SK-N-SH treated with all-trans-retinoic acid at 6 μM for 48 hours (cell line): ENCODE data around the gene CDK7.
"Not testable (repeated sequence)": the region's sequence is repeated elsewhere in the genome, so short reads cannot be mapped to it uniquely, and the experiment has no call there.

Source experiments
- ATAC-seq: fragments of 200-7000 bp; cut with Tn5 transposase; 3 replicates; pipeline ENCODE4 v1.9.1; 2020; ENCODE audit warnings: mild to moderate bottlenecking, moderate library complexity
- ARNTL ChIP-seq: fragments of 450-650 bp; formaldehyde crosslinking; IDR thresholded peaks from 2 replicates; pipeline ENCODE4 v1.5.0; 2020; ENCODE audit warnings: low read depth, mild to moderate bottlenecking, moderate library complexity, borderline replicate concordance
- CREB5 ChIP-seq: fragments of 250-450 bp; sonication (Bioruptor Pico); IDR thresholded peaks from 2 replicates; pipeline ENCODE4 v1.5.1; 2020; ENCODE audit warnings: low read depth, mild to moderate bottlenecking, moderate library complexity
- CSDC2 ChIP-seq: fragments of 250-450 bp; sonication (Bioruptor Pico); IDR thresholded peaks from 2 replicates; pipeline ENCODE4 v1.5.0; 2020; ENCODE audit warnings: mild to moderate bottlenecking, moderate library complexity
- CSRNP3 ChIP-seq: fragments of 250-450 bp; sonication (Bioruptor Pico); IDR thresholded peaks from 2 replicates; pipeline ENCODE4 v1.5.1; 2021; ENCODE audit warnings: mild to moderate bottlenecking, moderate library complexity
- ESRRG ChIP-seq: fragments of 250-450 bp; sonication (Bioruptor Pico); IDR thresholded peaks from 2 replicates; pipeline ENCODE4 v1.6.1; 2021; ENCODE audit warnings: mild to moderate bottlenecking
- GLIS3 ChIP-seq: fragments of 250-450 bp; sonication (Bioruptor Pico); IDR thresholded peaks from 2 replicates; pipeline ENCODE4 v1.5.0; 2020; ENCODE audit warnings: mild to moderate bottlenecking, moderate library complexity
- ISL1 ChIP-seq: fragments of 250-450 bp; sonication (Bioruptor Pico); IDR thresholded peaks from 2 replicates; pipeline ENCODE4 v2.1.2; 2022; ENCODE audit warnings: mild to moderate bottlenecking, moderate library complexity
- PATZ1 ChIP-seq: fragments of 250-450 bp; sonication (Bioruptor Pico); IDR thresholded peaks from 2 replicates; pipeline ENCODE4 v1.8.0; 2020; ENCODE audit warnings: mild to moderate bottlenecking, moderate library complexity, borderline replicate concordance
- PPARA ChIP-seq: fragments of 250-450 bp; sonication (Bioruptor Pico); IDR thresholded peaks from 2 replicates; pipeline ENCODE4 v1.5.0; 2020; ENCODE audit warnings: mild to moderate bottlenecking, borderline replicate concordance
- RARB ChIP-seq: fragments of 250-450 bp; sonication (Bioruptor Pico); IDR thresholded peaks from 2 replicates; pipeline ENCODE4 v1.8.0; 2021; ENCODE audit warnings: mild to moderate bottlenecking, moderate library complexity
- TOX ChIP-seq: fragments of 250-450 bp; sonication (Bioruptor Pico); IDR thresholded peaks from 2 replicates; pipeline ENCODE4 v1.8.0; 2021; ENCODE audit warnings: mild to moderate bottlenecking, moderate library complexity, borderline replicate concordance
- ZC3H10 ChIP-seq: fragments of 250-450 bp; sonication (Bioruptor Pico); IDR thresholded peaks from 2 replicates; pipeline ENCODE4 v1.5.1; 2021; ENCODE audit warnings: mild to moderate bottlenecking, moderate library complexity
- ZFP30 ChIP-seq: fragments of 450-650 bp; formaldehyde crosslinking; IDR thresholded peaks from 2 replicates; pipeline ENCODE4 v1.5.0; 2022; ENCODE audit warnings: mild to moderate bottlenecking, moderate library complexity
- ZNF70 ChIP-seq: fragments of 450-650 bp; formaldehyde crosslinking; IDR thresholded peaks from 2 replicates; pipeline ENCODE4 v1.5.0; 2020; ENCODE audit warnings: mild to moderate bottlenecking, moderate library complexity
- ZNF8 ChIP-seq: fragments of 450-650 bp; formaldehyde crosslinking; IDR thresholded peaks from 2 replicates; pipeline ENCODE4 v1.5.0; 2020; ENCODE audit warnings: mild to moderate bottlenecking, moderate library complexity

Gene CDK7

GRCh38 chr5:69217548-69218526 is 16.8 kb upstream of the CDK7 start:
- TF ChIP-seq CSDC2, result 0 out of 2 replicates have a peak, but pooled peaks have one; percentile 18
- no peak for TF ChIP-seq CSRNP3 (CRISPR knock-in tag)
- TF ChIP-seq ZNF8, result no peak
- peak; percentile 96 for ATAC-seq

- ATAC-seq, result no peak
- TF ChIP-seq ARNTL (CRISPR knock-in tag), result no peak
Observed at GRCh38 chr5:69219939-69220338, 14.7 kb upstream of the CDK7 start.

- ATAC-seq, result not testable (repeated sequence)
Observed at GRCh38 chr5:69220371-69220770, 14.3 kb upstream of the CDK7 start.

GRCh38 chr5:69220833-69221232 is 13.9 kb upstream of the CDK7 start:
- ATAC-seq, result not testable (repeated sequence)

- TF ChIP-seq ZC3H10 (CRISPR knock-in tag) (no peak), RARB (no peak), CREB5 (CRISPR knock-in tag) (no peak), ARNTL (CRISPR knock-in tag) (no peak), CSRNP3 (CRISPR knock-in tag) (no peak)
- ATAC-seq, result no peak
Observed at GRCh38 chr5:69224520-69224919, 10.2 kb upstream of the CDK7 start.

- no peak for ATAC-seq
Observed at GRCh38 chr5:69225860-69226259, 8.8 kb upstream of the CDK7 start.

More at GRCh38 chr5:69225860-69226259, 8.8 kb upstream of the CDK7 start:
- TF ChIP-seq RARB (no peak), ISL1 (CRISPR knock-in tag) (no peak), CREB5 (CRISPR knock-in tag) (no peak), ESRRG (CRISPR knock-in tag) (no peak), CSRNP3 (CRISPR knock-in tag) (no peak), ZC3H10 (CRISPR knock-in tag) (no peak), ZNF70 (CRISPR knock-in tag) (no peak), PATZ1 (CRISPR knock-in tag) (no peak), GLIS3 (CRISPR knock-in tag) (no peak), ZFP30 (CRISPR knock-in tag) (no peak), PPARA (no peak), TOX (CRISPR knock-in tag) (no peak)
